GM06990 (cell line): ENCODE results near the gene SWI5.

ENCODE experiments used
- DNase-seq: peaks from one replicate; pipeline ENCODE4 v3.0.0-alpha.2; 2011; ENCODE audit not compliant: insufficient read length; ENCODE audit errors: extremely low read depth
- H3K27me3 ChIP-seq: replicated peaks from 2 replicates; pipeline ENCODE4 v1.6.0; 2011; ENCODE audit warnings: low read length; ENCODE audit not compliant: control insufficient read depth, insufficient read depth
- H3K36me3 ChIP-seq: 2 replicates; pipeline ENCODE4 v1.5.1; 2011; ENCODE audit warnings: low read length; ENCODE audit not compliant: control insufficient read depth, insufficient read depth
- H3K4me3 ChIP-seq: replicated peaks from 2 replicates; pipeline ENCODE4 v1.5.1; 2011; ENCODE audit warnings: low read depth, mild to moderate bottlenecking, control low read depth, low read length
- TF ChIP-seq, protein P1 (sequence below): IDR thresholded peaks from 2 replicates; pipeline ENCODE4 v1.5.1; 2011; ENCODE audit warnings: low read length, control low read depth, mild to moderate bottlenecking, inconsistent platforms; ENCODE audit not compliant: insufficient read depth, poor library complexity, severe bottlenecking

SWI5 gene

DNA sequence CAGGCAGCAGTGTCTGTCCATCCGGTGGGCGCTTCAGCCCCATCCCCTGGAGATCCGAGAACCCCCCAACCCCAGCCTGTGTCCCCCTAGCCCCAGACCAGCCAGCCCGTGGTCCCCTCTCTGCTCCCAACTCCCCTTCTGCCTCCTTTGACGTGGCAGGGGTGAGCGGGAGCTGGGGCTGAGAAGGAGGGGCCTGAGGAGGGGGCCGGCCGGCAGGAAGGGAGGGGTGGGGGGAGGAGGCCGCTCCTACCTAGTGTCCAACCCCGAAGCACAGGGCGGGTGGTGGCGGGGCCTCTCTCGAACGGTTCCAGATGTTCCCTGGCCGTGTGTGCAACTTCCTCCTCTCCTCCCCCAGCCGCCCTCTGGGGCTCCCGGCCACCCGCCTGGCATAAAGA, 31.2 kb upstream of the SWI5 start:
- TF ChIP-seq, protein P1, sequence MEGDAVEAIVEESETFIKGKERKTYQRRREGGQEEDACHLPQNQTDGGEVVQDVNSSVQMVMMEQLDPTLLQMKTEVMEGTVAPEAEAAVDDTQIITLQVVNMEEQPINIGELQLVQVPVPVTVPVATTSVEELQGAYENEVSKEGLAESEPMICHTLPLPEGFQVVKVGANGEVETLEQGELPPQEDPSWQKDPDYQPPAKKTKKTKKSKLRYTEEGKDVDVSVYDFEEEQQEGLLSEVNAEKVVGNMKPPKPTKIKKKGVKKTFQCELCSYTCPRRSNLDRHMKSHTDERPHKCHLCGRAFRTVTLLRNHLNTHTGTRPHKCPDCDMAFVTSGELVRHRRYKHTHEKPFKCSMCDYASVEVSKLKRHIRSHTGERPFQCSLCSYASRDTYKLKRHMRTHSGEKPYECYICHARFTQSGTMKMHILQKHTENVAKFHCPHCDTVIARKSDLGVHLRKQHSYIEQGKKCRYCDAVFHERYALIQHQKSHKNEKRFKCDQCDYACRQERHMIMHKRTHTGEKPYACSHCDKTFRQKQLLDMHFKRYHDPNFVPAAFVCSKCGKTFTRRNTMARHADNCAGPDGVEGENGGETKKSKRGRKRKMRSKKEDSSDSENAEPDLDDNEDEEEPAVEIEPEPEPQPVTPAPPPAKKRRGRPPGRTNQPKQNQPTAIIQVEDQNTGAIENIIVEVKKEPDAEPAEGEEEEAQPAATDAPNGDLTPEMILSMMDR = no peak
- no peaks in the 10 kb centered on the region for H3K36me3 ChIP-seq
- no peak for DNase-seq
- H3K27me3 ChIP-seq = no peaks in the 10 kb centered on the region
- H3K4me3 ChIP-seq = no peak overlapping the region

DNA sequence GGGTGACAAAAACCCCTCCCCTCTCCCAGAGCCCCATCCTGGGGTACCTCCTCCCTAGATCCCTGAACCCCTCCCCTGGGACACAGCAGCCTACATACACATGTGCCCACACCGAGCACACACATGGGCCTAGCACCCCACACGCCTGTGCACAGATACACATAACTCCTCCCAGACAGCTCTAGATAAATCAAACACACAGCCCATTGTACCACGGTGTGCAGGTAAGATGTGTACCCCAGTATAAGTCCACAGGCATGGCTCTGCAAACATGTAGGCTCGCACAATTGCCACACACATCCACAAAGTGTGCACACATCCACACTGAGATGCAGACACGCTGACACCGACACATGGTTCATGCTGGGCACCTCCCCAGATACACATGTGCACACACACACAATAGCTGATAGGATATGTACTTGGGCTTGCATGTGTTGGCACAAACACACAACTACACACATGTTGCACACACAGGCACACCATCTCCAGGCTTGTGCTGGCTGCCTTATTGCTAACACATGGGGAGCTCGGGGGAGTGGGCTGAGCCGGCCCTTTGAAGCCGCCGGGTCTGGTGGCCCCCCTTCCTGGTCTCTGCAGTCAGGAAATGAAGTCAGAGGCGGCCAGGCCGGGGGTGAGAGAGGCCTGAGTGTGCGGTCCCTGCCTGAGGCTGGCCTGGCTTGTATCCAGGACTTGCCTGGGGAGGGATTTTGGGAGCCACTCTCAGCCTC, 30.5 kb upstream of the SWI5 start:
- Histone ChIP-seq H3K27me3 (no peaks in the 10 kb centered on the region), H3K36me3 (no peaks in the 10 kb centered on the region), H3K4me3 (no peak overlapping the region)
- no peak for DNase-seq
- TF ChIP-seq, protein P1 = no peak

DNA sequence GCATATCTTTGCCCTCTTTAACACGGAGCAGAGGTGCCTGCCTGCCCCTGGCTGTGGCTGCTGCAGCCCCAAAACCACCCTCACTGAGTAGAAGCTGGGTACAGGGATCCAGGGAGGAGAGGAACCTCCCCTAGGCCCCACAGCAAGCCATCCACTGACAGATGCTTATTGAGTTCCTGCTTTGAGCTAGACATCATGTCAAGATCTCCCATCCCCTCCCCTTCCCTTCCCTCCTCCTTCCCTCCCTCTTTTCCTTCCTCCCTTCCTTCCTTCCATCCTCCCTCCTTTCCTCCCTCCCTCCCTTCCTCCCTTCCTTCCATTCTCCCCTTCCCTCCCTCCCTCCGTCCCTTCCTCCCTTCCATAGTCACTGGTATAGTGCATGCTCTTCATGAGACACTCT, 29.6 kb upstream of the SWI5 start:
- TF ChIP-seq, protein P1 = no peak
- no peaks in the 10 kb centered on the region for H3K36me3 ChIP-seq
- H3K4me3 ChIP-seq = no peak overlapping the region
- DNase-seq = no peak
- H3K27me3 ChIP-seq = no peaks in the 10 kb centered on the region

DNA sequence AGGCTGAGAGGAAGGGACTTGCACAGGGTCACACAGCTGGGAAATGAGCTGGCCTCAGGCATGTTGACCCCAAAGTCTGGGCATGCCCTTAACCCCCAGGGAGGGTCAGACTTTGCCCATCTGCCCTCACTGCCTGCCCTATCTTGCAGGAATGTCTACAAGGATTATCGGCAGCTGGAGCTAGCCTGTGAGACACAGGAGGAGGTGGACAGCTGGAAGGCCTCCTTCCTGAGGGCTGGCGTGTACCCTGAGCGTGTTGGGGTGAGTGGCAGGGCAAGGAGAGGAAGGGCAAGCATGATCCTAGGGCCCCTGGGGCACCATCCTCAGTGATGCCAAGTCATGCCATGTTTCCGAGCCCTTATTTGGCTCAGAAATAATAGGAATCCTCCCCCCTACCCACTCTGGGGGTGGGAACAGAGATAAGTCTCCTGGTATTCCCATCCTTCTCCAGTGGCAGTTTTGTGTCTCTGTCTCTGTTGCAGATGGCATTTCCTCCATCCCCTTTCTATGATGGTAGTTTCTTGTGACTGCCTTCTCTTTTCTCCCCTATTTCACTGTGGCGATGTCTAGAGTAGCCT, 28.8 kb upstream of the SWI5 start:
- H3K27me3 ChIP-seq = no peaks in the 10 kb centered on the region
- DNase-seq = no peak
- TF ChIP-seq, protein P1 = no peak
- no peaks in the 10 kb centered on the region for H3K36me3 ChIP-seq
- H3K4me3 ChIP-seq = no peak overlapping the region

DNA sequence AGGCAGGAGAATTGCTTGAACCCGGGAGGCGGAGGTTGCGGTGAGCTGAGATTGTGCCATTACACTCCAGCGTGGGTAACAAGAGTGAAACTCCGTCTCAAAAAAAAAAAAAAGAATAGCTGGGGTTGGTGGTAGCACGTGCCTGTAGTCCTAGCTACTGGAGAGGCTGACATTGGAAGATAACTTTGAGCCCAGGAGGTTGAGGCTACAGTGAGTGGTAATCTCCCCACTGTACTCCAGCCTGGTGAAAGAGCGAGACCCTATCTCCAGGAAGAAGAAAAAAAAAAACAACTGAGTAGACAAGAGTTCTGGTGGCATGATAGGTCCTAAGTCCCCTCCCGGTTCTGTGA, 26.5 kb upstream of the SWI5 start:
- H3K4me3 ChIP-seq = no peak overlapping the region
- H3K36me3 ChIP-seq = no peaks in the 10 kb centered on the region
- no peak for DNase-seq
- peaks cover 1% of the 10 kb centered on the region; the same call in 1 of the 2 replicates for H3K27me3 ChIP-seq
- TF ChIP-seq, protein P1 = no peak
